ENCODE measurements around the gene KLF3.

KLF3 gene

DNA sequence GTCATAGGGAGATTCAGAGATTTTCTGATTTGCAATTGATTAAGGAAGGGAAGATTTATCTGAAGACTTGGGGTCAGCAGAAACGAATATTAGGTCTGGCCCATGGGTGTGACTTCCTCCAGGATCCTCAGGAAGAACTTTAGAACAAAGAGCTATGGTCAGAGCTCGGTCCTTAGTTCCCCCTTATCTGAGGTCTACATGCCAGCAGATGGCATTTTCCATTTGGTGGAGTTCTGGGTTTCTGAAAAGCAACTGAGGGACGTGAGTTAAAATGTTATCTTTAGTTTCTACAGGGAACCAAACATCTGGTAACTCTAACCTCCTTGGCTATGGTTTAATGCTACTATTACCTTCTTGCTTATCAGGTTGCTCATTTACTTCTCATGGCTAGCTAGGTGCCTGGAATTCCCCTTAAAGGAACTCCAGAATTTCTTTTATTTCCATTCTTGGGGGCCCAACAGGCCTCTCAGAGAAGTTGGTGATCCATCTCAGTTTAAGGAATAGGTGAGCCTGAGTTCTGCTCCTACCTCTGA is 40.7 kb downstream of the KLF3 start:
- no peak for DNase-seq

DNA sequence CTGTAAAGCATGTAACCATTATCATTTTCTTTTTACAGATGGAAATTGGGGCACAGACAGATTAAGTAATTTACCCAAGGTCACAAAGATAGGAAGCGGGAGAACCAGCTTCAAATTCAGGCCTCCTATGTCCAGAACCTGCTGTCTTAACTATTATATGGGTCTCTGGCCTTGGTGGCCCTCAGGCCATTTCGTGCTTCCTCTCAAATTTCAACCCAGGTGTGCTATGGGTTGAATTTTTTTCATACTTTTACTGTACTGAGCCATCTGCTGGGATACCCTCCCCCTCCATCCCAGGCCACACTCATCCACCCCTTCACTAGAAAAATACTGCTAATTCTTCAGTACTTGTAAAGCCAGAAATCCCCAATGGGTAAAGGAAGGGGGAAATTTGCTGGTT is 42.3 kb downstream of the KLF3 start:
- no peak for DNase-seq

DNA sequence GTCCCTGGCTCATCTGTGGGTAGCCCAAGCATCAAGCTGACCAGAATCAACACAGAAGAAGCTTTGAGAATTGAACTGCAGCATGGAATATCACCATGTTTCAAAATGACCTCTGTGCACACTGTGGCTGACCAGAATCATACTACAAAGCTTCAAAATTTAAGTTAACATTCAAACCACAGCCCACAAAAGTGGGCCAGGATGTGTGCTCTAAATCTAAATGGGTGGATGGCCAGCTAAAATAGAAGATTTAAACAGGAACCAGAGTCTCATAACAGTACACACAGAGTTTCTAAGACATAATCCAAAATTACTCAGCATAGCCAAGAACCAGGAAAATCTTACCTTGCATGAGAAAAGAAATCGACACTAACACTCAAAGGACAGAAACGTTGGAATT is 46.1 kb downstream of the KLF3 start:
- DNase-seq: no peak

DNA sequence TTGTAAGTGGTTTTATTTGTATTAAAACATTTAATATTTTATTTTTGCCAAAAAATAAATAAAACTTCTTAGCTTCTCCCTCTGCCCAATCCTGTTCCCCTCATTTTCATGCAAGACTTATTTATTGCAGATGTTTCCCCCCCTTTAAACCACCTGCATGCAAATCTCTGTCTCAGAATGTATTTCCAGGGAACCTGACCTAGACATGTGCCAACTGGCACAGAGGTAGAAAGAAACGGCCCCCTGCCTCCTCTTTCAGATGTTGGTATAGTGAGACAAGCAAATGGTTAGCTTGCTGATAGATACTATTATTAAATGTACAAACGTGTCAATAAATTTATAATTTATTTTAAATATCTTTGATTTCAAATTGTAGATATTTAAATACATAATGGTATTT is 47.1 kb downstream of the KLF3 start:
- DNase-seq: no peak

- no peak for DNase-seq
Measured at GRCh38 chr4:38715050-38715449, 51.1 kb downstream of the KLF3 start.

DNA sequence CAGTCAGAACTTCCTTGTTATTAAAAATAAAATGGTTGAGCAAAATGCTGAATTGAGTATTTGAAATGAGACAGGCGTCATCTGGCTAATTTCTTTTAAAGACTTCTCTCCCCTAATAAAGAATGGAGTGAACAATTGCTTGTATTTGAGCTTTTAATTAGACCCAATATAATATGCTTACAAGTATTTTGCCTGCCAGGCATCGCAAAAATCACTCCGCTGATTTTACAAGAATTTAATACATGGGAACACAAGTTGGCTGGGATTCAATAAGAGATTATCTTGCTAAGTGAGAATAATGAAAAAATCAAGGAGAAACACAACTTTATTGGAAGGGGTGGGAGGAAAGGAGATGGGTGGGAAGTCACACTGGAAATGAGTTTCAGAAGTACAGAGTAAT is 52.3 kb downstream of the KLF3 start:
- DNase-seq: no peak

DNA sequence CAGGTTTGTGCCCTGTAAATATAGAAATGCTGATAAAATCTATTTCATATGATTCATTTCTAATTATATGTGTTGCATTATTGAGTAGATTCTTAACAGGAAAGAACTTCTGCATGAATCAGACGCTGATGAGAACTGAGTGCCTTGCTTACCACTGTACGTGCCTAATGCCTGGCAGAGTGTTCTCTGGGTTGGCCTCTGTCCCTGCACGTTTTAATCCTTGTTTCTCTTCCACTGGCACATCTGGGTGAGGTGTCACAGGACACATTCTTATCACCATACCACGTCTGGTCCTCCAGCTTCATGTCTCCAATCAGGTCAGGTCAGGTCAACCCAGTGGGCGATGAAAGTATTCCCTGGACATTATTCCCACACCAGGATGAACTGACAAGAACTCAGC is 53.6 kb downstream of the KLF3 start:
- no peak for DNase-seq

DNA sequence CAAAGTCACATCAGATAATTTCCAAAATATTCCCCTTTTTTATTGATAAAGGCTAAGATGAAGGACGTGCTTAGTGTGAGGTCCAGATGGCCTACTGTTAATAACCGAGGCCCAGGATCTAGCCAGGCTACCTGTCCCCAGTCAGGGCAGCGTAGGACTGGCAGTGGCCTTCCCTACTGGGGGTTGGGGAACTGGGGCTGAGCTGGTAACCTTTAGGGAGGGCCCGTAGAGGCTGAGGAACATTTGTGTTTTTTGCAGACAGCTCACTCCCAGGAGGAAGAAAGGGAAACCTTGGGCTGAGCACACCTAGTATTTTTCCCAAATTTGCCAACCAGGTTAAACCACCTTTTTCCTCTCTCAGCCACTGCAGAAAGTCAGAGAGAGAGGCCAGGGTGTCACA is 59.1 kb downstream of the KLF3 start:
- no peak for DNase-seq

- DNase-seq: no peak
Measured at GRCh38 chr4:38723726-38724474, 59.9 kb downstream of the KLF3 start.

DNA sequence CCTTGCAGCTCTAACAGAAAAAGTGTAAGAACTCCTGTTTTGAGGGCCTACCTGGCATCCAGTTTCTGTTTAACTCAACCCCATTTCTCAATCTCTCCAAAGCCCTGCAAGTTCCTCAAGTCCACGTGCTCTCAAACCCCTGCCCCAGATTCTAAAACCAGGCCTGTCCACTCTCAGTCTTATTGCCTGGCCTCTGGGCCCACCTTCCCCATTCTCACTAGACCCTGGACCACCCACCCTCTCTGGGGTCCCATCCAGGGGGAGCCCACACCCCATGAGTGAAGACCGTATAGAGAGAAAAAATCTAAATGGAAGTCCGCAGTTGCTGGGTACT is 60.4 kb downstream of the KLF3 start:
- no peak for DNase-seq

GRCh38 chr4:38728631-38729141 is 64.7 kb downstream of the KLF3 start:
- DNase-seq: no peak

GRCh38 chr4:38730493-38730829 is 66.5 kb downstream of the KLF3 start:
- DNase-seq: no peak

DNA sequence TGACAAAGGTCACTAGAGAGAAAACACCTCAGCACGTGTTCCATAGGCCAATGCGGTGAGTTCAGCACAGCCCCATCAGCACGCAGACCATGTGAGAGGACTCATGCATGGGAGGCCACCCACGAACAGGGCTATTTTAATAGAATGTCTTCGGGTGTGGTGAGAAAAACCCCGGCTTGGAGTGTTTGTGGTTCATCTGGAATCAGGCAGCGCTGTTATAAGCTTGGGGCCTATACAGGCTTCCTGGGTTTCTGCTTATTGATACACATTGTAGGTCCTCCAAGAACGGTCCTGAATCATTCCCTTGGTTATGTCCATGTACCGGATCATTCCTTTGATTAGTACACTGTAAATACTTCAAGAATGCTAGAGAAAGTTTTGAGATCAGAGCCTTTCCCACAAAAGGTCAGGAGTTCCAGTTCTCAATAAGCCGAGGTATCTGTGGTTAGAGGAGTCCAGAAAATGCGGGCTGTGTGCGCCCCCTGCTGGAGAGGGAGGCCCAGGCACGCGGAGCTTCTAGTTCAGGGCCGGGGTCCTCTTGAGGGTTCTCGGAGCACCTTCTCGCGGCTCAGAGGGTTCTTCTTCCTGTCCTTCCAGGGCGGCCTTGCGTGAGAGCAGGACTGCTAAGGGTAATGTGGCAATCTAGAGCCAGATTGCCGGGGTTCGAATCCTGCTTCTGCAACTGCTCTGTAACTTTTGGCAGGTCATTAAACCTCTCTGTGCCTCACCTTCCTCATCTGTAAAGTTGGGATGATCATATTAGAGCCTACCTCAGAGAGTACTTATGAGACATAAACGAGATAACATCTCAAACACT is 67.0 kb downstream of the KLF3 start:
- no peak for DNase-seq

GRCh38 chr4:38733663-38734062 is 69.7 kb downstream of the KLF3 start:
- no peak for DNase-seq

DNA sequence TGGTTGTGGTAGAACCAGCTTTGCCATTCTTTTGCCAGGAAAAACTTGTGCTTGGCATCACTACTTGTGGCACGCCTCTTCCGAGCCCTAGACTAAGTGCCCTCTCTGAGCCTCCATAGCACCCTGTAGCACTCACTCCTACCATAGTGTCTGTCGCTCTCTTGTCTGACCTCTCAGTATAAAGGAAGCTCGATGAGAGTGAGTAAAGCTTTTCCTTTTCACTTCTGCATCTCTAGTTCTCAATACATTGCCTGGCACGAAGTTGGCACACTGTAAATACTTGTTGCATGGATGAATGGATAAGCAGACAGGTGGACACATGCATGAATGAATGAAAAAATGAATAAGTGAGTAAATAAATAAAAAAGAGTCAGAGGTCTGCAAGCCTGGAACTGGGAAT is 70.4 kb downstream of the KLF3 start:
- no peak for DNase-seq

- no peak for DNase-seq
Measured at GRCh38 chr4:38734911-38735310, 70.9 kb downstream of the KLF3 start.

GRCh38 chr4:38735870-38736269 is 71.9 kb downstream of the KLF3 start:
- DNase-seq: no peak

DNA sequence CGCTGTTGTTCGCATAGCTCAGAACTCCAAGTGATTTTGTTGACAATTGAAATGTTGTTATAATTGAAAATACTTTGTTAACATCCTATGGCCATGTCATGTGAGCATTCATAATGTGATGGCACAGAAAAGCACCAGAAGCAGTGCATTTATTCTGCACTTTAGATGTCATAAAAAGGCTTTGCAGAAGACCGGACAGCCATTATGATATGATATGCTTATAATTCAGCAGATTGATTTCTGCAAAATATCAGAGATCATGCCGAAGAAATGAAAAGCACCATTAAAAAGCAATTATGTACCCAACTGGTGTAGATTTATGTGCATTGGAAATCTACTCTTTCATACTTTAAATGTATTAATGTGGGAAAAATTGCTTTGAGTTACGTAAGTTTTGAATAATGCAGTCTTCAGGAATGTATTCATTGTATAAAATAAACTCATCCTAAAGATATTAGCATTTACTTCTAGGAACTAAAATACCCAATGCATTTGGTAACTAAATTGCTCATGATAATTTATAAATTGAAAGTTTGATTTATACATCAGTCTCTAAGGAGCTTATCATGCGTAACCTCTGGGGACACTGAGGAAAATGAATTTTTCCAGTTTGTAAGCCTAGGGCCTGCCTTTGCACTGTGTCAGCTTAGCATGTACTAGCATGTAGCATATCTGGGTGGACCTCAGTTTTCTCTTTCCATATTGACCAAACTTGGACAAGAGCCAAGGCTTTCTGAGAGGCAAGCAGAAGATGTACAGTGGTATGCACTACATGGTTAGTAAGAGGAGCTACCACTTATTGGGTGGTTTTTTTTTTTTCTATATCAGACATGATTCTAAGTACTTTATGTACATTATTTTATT is 75.2 kb downstream of the KLF3 start:
- no peak for DNase-seq

DNA sequence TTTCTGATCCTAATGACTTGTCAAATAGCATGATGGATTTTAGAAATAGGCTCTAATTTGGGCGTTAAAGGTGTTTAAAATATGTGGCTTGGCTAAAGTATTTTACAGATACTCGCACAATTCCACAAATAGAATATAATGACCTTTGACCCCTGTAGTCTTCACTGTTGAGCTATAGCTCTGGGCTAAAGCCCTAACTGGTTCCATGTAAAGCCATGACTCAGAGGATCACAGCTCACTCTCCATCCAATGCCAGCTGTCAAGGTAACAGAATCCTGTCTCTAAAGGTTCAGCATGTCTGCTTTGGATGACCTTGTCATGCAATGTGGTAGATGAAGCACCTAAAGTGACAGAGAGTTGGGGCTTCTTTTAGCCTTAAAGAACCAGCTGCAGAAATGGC is 76.3 kb downstream of the KLF3 start:
- no peak for DNase-seq

GRCh38 chr4:38743866-38744265 is 79.9 kb downstream of the KLF3 start:
- DNase-seq: peak; percentile 21

DNA sequence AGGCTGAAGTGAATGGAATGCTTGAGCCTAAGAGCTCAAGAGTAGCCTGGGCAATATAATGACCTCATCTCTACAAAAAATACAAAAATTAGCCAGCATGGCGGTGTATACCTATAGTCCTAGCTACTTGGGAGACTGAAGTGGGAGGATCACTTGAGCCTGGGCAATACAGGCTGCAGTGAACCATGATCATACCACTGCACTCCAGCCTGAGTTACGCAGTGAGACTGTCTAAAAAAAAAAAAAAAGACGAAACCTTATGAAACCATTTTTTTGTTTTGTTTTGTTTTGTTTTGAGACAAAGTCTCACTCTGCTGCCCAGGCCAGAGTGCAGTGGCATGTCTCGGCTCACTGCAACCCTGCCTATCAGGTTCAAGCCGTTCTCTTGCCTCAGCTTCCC is 81.9 kb downstream of the KLF3 start:
- no peak for DNase-seq

DNA sequence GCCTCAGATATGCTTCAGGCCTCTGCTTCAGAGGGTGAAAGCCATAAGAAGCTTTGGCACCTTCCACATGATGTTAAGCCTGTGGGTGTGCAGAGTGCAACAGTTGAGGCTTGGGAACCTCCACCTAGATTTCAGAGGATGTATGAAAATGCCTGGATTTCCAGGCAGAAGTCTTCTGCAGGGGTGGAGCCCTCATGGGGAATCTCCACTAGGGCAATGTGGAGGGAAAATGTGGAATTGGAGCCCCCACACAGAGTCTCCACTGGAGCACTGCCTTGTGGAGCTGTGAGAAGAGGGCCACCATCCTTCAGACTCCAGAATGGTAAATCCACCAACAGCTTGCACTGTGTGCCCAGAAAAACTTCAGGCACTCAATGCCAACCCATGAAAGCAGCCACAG is 83.6 kb downstream of the KLF3 start:
- DNase-seq: no peak

DNA sequence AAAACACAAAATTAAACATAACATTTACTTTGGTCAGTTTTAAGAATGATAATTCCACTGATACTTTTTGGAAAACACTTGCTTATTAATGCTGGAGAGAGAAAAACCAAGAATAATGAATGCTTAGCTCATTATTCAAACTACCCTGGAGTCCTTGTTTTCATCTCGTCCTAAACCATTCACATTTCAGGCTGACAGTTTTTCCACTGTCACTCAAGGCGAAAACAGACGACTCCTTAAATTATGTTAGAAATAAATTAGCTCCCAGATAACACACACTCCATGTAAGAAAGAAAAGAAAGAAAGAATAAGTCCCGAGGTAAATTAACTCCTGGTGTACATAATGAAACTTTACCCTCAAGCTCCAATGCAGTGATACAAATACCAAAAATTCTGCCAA is 85.3 kb downstream of the KLF3 start:
- DNase-seq: no peak
